Epithelial cell of esophagus (primary cell): ENCODE measurements around the gene ATP6V1G1.

Experiments used
- DNase-seq: peaks from one replicate; pipeline ENCODE4 v3.0.0; 2010; ENCODE audit warnings: low read depth
- H3K4me3 ChIP-seq: 2 replicates; pipeline ENCODE4 v1.5.1; 2011; ENCODE audit warnings: mild to moderate bottlenecking, low read length, control low read depth
- TF ChIP-seq, protein P1 (sequence below): IDR thresholded peaks from 2 replicates; pipeline ENCODE4 v1.5.1; 2011; ENCODE audit warnings: low read depth, mild to moderate bottlenecking, low read length, control low read depth, inconsistent platforms; ENCODE audit not compliant: insufficient read depth; ENCODE audit errors: missing control alignments

ATP6V1G1 gene

DNA sequence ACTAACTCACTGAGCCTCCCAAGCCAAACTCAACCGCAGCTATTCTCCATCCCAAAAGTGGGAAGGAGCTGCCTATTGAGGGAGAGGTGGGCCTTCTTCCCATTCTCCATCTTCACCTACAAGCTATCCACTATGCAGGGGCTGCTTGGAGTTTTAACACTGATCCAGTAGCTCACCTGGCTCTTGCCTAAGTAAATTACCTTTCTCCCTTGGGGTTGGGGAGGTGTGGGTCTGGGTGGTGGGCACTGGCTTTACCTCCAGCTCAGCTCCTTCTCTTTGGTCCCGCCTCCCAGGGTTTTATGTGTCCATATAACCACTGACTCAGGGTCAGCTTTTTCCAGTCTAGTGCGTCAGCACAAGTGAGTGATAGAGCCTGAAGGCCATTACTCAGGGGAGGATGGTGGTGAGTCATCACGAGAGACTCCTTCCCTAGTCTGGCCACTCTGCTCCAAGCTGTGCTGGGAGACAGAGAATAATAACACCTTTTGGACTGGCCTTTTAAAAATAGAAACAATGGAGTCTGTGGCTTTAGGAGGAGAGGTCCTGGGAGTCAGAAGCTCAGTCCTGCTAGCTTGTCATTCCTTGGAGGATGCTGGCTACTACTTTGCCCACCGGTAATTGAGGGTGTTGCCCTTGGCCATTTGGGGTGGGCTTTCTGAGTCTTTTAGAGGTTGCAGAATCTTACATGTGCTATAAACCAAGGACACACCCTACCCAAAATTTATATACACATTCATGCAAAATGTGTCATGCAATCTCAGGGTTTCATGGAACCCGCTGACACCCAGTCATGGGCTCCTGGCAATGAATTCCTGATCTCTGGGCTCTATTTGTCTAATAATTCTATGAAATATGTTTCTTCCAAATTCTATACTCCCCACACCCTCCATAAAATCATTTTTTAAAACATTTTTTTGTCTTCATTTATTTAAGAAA, 35.6 kb upstream of the ATP6V1G1 start:
- TF ChIP-seq, protein P1, sequence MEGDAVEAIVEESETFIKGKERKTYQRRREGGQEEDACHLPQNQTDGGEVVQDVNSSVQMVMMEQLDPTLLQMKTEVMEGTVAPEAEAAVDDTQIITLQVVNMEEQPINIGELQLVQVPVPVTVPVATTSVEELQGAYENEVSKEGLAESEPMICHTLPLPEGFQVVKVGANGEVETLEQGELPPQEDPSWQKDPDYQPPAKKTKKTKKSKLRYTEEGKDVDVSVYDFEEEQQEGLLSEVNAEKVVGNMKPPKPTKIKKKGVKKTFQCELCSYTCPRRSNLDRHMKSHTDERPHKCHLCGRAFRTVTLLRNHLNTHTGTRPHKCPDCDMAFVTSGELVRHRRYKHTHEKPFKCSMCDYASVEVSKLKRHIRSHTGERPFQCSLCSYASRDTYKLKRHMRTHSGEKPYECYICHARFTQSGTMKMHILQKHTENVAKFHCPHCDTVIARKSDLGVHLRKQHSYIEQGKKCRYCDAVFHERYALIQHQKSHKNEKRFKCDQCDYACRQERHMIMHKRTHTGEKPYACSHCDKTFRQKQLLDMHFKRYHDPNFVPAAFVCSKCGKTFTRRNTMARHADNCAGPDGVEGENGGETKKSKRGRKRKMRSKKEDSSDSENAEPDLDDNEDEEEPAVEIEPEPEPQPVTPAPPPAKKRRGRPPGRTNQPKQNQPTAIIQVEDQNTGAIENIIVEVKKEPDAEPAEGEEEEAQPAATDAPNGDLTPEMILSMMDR, result no peak
- peak; percentile 99 for DNase-seq

DNA sequence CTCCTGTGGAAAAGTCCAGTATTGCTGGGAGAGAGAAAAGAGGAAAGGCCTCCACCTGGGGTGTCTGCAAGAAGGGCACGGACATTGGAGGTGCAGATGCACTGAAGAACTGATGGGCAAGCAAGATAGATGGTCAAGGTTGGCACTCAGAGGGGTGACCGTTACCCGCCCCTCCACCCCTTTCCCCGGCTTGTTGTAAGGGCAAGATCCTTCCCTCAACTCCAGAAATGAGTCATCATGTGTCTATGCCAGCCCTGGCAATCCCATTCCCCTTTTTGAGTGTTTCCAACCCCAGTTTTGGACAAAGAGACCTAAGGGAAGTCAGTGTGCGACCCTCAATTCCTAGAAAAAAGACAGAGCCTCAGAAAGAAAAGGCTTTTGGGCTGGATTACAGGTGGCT, 34.9 kb upstream of the ATP6V1G1 start:
- TF ChIP-seq, protein P1, result no peak
- no peak overlapping the region for H3K4me3 ChIP-seq
- peak; percentile 34 for DNase-seq

More for the DNA sequence above, 35.6 kb upstream of the ATP6V1G1 start:
- no peak overlapping the region for H3K4me3 ChIP-seq

DNA sequence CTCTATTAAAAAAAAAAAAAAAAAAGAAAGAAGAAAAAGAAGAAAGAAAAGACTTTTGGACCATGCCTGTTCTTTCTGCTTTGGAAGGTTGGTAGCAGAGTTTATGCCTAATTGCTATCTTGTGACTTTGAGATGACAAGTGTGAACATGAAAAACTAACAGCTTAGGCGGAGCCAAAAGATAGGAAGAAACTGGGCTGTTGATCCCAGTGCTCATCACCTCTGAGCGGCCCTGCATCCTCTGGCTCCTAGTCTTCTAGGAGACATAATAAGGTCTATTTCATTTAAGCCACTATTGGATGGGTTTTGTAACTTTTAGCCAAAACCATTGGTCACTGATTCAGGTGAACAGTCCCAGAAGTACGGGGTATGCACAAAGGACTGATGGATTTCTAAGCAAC, 34.4 kb upstream of the ATP6V1G1 start:
- DNase-seq, result peak; percentile 8
- TF ChIP-seq, protein P1, result no peak
- H3K4me3 ChIP-seq, result no peak overlapping the region

DNA sequence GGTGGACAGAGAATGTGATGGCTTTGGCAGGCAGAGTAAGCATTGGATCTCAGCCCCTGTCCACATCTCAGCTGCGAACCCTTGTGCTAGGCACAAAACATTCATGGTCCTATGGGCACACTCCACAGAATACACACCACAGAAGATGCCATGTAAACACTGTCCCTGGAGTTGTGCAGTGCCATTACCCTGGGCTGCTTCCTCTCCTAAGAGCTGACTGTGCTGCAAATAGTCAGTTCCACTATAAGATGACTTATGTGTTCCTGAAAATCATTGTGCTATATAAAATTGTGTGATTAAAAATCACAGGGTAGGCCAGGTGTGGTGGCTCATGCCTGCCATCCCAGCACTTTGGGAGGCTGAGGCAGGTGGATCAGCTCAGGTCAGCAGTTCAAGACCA, 31.9 kb upstream of the ATP6V1G1 start:
- no peak for DNase-seq
- TF ChIP-seq, protein P1, result no peak
- H3K4me3 ChIP-seq, result no peak overlapping the region

DNA sequence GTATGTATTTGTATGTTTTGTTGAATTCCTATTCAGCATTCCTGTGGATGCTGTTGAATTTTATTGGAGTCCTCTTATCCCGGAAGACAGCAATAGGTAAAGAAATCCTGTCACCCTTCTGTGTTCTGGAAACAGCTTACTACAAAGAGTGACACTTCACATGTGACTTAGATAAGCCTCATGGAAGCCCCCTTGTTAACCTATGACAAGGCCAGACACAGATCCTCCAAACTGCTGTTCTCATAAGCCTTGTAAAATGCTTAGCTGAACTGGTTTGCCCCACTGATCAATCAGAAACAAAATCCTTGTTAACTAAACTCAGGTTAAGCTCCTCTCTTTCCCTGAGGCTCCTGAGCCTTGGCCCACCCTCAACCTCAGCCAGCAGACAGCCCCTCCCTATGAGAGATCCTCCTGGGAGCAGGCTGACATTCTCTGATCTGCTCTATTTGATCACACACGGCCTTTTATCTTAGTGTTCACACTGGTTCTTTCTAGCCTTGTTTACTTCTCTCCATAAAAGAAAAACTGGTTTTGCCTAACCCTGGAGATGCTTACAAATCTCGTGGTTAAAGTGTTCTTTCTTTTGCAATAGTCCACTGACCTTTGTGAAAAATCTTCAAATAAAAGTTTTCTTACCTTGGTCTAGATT, 29.4 kb upstream of the ATP6V1G1 start:
- H3K4me3 ChIP-seq, result no peak overlapping the region
- peak; percentile 47 for DNase-seq
- TF ChIP-seq, protein P1, result no peak

DNA sequence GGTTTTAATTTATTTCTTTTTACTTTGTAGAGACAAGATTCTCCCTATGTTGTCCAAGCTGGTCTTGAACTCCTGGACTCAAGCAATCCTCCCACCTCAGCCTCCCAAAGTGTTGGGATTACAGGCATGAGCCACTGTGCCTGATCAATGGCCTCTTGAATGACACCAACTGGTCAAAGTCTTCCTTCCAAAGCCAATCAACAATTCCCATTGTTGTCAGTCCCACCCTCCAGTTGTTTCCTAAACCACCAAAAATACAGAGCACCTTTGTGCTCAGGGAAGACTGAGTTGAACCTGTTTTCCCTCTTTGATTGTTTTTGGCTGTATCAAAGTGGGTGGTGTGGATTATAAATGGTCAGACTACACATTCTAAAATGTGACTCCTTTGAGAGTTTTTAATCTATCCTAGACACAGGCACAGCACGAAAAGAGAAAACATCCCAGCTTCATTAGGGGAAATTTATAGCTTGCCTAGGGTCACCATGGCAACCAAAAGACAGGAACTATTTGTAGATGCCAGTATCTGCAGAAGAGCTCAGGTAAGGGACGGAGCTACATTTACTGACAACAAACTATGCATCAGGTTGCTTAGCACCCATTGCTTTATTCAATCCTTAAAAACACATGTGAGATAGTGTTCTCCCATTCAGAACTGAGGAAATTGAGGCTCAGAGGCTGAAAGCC, 27.6 kb upstream of the ATP6V1G1 start:
- DNase-seq, result no peak
- H3K4me3 ChIP-seq, result no peak overlapping the region
- TF ChIP-seq, protein P1, result no peak
